GM19043 (cell line): ENCODE measurements around the gene MDC1.
A peak's percentile ranks its signal among the peaks of the same experiment; 100 is the strongest.
"Not testable (repeated sequence)": the region's sequence is repeated elsewhere in the genome, so short reads cannot be mapped to it uniquely, and the experiment has no call there.

Experiments
- ATAC-seq: cut with Tn5 transposase; IDR thresholded peaks from one replicate; pipeline ENCODE4 v1.9.1; 2021; ENCODE audit warnings: low read depth; ENCODE audit not compliant: unreplicated experiment

The MDC1 gene

GRCh38 chr6:30717129-30717844, at the start of gene MDC1:
Gene MDC1 (minus strand): TSS chr6:30717281. CDS start chr6:30715175, 2,106 bp downstream.
- ATAC-seq, result peak; percentile 64

DNA sequence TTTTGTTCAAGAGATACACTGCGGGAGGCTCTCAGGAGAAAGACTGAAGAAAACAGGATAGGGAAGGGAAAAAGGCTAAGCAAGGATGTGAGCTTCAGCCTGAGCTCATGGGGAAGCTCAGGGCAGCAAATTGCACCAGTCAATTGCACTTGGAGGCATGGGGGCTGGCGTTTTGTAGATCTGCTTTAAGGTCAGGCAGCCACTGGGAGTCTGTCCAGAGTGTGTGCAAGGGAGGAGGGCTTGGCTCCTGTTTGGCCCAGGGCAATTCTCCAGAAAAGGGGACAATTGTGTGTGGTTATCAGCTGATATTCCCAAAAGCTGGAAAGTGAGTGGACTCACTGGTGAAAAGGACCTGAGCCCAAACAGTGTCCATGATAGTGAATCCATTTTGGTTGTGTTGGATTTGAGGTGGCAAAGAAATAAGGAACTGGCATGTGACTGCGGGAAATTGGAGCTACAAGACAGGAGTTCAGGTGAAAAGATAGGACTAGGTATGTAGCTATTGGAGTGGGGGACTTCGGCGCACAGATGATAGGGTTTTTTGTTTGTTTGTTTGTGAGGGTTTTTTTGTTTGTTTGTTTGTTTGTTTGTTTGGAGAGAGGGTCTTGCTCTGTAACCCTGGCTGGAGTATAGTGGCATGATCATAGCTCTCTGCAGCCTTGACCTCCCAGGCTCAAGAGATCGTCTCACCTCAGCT, 49.5 kb upstream of the MDC1 start:
- no peak for ATAC-seq

DNA sequence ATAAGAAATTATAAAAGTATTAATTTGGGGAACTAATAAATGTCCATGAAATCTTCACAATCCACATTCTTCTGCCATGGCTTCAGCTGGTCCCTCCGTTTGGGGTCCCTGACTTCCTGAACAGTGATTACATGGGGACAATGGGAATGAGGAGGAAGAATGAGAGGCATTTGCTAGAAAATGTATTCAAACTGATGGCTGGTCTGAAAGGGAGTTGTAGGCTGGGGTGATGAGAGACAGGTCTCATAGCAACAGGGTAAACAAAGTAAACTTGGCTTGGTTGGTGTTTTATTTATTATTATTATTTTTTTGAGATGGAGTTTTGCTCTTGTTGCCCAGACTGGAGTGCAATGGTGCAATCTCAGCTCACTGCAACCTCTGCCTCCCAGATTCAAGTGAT, 48.4 kb upstream of the MDC1 start:
- ATAC-seq, result not testable (repeated sequence)

- not testable (repeated sequence) for ATAC-seq
Measured at GRCh38 chr6:30764490-30765043, 47.5 kb upstream of the MDC1 start.

DNA sequence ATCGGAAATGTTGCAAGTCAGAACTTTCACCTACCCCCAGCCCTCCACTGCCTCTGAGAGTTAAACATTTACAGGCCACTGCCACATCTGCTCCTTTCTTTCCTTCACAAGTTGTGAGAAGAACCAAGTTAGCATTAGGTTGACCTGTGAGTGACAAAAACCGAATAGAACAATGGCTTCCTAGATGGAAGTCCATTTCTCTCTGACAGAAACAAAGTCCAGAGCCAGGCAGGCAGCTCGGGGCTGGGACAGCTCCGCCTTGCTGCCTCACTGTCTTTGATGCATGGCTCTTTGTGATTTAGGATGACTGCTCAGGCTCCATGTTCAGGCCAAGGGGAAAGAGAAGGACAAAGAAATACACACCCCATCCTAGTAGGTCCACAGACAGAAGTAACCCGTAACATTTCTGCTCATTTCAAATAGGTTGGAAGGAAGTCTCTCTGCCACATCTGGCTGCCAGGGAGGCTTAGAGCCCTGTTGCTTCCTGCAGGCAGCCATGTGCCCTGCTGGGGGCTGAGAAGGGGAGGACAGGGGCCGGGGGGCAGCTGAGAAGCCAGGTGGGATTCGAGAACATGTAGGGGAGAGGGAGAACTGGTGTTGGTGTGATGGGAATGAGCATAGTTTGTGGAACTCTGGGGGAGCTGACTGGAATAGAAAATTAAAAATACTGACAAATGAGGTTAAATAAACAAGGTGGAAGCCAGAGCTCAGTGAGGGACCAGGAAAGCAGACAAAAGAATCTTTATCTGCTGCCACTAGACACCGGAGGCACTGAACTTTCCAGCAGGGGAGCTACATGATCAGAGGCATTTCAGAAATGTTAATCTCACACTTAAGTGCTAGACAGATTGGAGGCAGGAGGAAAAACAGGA, 46.8 kb upstream of the MDC1 start:
- ATAC-seq, result no peak

- ATAC-seq, result no peak
Measured at GRCh38 chr6:30763155-30763617, 46.1 kb upstream of the MDC1 start.

DNA sequence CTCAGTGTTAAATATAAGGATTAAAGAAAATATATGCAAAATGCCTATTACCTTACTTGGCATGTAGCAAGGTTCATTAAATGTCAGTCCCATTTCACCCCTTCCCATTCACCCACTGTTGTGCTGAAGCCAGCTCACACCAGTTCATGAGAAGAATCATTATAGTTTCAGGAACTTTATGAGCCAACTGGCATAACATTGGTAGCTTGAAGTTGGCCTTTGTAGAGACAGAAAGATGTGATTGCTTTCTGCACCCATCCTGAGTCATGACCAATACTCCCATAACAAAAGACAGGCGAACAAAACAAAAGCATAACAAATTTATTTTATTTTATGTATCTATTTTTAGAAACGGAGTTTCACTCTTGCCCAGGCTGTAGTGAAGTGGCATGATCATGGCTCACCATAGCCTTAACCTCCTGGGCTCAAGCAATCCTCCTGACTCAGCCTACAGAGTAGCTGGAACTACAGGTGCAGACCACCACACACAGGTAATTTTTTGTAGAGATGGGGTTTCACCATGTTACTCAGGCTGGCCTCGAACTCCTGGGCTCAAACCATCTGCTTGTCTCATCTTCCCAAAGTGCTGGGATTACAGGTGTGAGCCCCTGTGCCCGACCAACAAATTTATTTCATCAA, 44.8 kb upstream of the MDC1 start:
- ATAC-seq, result no peak

DNA sequence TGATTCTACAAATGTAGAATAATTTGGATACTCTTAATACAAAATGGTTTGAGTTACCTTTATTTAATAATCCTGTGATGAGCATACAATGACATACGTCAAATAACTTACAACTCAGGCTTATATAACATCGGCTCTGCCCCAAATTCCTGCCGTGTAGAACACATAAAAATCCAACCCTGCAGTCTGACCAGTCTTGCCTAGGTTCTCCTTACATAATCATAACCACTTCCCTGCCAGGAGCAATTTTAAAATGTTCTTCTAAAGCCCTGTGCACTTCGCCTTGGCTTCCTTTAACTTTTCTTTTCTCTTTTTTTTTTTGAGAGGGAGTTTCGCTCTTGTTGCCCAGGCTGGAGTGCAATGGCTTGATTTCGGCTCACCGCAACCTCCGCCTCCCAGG, 43.5 kb upstream of the MDC1 start:
- ATAC-seq, result no peak

DNA sequence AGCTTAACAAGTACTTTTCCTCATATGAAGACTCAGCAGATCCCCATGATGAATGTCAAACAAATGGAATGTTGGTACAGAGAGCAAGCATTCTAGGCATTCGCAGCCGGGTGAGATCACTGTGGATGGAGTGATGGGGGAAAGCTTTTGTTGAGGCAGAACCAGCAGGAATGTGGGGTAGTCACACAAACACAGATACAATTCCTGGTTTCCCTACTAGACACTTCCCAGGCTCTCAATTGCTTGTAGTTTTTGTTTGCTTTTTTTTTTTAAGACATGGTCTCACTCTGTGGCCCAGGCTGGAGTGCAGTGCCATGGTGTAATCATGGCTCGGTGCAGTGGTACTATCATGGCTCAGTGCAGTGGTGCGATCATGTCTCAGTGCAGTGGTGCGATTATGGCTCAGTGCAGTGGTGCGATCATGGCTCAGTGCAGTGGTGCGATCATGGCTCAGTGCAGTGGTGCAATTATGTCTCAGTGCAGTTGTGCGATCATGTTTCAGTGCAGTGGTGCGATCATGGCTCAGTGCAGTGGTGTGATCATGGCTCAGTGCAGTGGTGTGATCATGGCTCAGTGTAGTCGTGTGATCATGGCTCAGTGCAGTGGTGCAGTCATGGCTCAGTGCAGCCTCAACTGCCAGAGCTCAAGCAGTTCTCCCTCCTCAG, 42.6 kb upstream of the MDC1 start:
- no peak for ATAC-seq

- no peak for ATAC-seq
Measured at GRCh38 chr6:30757261-30757904, 40.3 kb upstream of the MDC1 start.

GRCh38 chr6:30756405-30757003, 39.4 kb upstream of the MDC1 start:
- not testable (repeated sequence) for ATAC-seq

DNA sequence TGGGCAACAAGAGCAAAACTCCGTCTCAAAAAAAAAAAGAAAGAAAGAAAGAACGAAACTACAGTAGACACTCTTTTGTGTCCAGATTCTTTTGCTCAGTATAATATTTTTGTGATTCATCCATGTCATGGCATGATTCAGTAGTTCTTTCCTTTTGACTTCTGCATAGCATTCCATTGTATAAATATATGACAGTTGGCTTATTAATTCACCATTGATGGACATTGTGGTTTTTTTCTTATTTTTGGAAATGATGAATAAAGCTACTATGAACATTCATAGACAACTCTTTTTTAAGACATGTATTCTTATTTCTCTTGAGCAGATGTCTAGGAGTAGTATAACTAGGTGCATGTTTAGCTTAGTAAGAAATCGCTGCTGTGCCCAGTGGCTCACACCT, 37.5 kb upstream of the MDC1 start:
- ATAC-seq, result no peak

- ATAC-seq, result no peak
Measured at GRCh38 chr6:30752157-30752927, 35.3 kb upstream of the MDC1 start.

- ATAC-seq, result no peak
Measured at GRCh38 chr6:30750379-30750668, 33.2 kb upstream of the MDC1 start.

GRCh38 chr6:30749554-30750378, 32.7 kb upstream of the MDC1 start:
- no peak for ATAC-seq

GRCh38 chr6:30748851-30749540, 31.9 kb upstream of the MDC1 start:
- no peak for ATAC-seq
